GM19438 (cell line): Measurements from ENCODE around the gene DCAF5.
"Not testable (repeated sequence)": the region's sequence is repeated elsewhere in the genome, so short reads cannot be mapped to it uniquely, and the experiment has no call there.

Experiments
- ATAC-seq: cut with Tn5 transposase; IDR thresholded peaks from one replicate; pipeline ENCODE4 v1.9.1; 2021; ENCODE audit warnings: low read depth; ENCODE audit not compliant: unreplicated experiment

Gene DCAF5

DNA sequence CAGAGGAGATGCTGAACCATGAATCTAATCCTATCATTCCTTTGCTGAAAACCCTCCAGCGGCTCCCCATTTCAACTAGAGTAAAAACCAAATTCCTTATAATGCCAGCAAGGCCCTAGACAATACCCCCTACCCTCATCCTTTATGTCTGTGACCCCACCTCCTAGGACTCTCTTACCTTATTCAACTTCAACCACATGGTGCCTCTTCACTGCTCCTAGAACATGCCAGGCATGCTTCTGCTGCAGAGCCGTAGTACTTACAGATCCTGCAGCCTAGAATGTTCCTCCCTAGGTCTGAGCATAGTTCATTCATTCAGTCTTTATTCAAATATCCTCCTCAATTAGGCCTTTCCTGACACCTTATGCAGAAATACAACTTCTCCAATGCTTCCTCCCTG lies 54.9 kb downstream of the DCAF5 start:
- ATAC-seq = no peak

DNA sequence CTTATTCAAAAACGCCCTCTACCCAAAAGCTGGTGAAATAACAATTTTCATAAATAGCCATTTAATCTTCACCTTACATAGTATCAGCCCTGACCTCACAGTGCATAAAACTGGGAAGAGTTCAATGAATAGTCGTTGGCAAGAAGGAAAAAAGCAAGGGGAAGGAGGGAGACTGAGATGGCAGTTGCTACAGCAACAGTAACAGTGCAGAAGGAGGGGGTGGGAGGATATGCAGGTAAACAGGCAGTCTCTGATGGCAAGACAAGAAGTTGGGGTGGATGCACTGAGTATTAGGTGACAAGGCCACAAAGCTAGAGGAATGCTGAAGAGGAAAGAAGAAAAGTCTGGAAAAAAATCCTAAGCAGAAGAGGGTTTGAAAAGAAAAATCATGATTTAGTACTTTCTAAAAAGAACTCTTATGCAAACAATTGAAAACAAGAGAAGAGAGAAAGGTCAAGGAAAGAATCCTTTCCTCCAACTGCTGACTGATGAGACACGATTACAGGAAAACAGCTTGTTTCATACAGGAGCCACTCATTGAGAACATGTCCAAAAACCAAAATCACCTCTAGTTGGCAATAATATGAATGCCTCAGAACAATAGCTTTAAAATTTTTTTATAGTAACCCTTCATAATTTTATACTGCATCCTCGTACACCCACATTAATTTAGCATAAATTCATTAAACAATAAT lies 56.0 kb downstream of the DCAF5 start:
- ATAC-seq = no peak

DNA sequence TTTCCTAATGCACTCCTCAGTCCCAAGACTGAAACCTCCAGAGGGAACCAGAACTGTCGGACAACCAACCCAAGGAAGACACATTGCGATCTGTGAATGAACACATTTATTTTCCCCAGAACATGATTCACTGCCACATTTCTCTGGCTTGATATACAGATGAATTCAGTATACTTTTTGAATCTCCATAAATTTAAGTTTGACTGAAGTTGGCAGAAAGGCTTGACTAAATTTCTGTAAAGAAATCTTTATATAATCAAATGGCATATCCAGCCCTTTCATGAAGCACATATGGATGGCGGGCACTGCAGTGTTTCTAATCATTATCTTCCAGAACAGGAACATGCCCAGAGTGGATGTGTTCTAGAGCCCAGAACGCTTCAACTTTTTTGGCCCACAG lies 56.7 kb downstream of the DCAF5 start:
- no peak for ATAC-seq

DNA sequence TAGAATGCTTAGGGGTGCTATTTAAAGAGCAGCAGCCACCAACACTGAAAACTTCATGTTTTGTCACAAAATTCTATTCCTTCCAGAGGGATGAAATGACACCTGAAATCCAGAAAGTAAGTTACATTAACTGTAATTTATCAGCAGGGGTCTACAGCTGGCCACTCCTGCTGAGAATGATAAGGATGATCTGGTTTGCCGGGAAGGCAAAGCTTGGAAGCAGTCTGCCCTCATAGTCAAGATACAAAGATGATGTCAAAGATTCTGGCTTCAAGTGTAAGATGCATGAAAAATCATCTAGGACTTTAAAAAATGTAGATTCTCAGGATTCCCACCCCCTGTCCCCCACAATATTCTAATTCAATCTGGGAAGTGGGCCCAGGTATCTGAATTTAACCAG lies 58.4 kb downstream of the DCAF5 start:
- ATAC-seq = no peak

DNA sequence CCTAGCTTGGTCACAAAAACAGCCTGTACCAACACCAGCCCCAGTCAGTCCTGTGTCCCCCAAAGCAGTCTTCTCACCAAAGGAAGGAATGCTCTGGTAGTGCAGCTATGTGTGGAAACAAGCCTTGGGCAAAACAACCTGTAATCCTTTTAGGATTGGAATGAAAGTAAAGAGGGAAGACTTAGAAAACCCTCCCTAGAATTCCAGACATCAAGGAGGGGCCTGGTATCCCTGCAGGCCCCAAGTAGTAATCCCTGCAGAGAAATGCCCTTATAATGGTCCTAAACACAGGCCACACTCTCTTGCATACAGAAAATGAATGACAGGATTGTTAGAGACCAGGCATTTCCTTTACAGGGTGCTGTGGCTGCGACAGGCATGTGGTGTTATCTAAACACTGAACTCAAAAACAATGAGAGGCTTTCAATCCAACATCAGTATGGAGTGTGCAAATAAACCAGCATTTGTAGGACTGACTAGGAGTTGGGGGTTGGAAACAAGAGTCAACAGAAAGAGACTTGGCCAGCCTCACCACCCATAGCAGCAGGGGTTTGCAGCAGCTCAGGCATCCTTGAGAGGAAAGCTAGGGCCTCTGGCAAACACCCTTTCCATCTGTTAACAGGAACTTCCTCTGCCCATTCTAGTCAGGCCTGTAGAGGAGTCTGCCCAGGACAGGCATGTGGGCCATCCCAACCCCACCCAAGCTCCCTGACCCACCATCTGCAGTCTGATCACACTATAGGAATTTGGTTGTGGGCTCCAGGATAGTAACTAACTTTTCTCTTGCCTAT lies 59.1 kb downstream of the DCAF5 start:
- no peak for ATAC-seq

DNA sequence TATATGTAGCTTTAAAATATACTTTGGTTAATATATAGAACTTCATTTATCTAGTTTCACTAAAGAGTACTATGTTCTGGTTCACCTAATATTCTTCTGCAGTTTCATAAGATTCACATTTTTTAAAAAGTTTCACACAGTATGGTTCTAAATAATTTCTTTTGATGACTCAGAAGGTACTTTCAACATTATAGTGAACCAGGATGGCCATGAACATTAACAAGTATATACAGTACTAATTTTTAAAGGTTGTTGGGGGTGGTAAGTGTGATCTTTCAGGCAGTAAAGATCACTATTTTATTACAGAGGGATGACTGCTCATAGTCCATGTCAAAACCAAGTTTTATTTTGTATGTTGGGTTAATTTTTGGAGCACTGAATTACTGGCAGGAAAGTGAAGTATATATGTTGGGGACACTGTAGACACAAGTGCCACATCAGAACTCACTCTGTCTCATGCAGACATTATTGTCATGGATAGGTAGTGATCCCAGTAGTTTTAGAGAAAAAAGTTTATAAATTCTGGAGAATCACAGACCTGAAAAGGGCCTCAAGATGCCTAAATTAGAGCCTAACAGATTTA lies 60.0 kb downstream of the DCAF5 start:
- ATAC-seq = no peak

DNA sequence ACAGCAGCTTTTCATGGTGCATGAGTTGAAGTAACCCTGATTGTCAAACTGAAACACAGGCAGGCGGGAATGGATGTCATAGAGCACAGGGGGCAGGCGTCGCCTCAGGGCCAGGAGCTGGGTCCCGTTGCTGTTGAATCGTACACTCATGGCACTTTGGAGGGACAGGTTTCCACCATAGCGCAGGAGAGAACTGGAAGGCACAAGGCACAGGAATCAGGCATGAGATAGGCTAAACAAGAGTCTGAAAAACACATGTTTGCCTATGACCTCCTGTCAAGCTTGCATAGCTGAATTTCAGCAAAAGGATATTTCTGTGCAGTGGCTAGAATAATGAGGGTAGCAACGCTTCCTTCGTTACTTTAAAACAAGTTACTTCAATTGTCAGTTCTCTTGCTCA lies 61.2 kb downstream of the DCAF5 start:
- ATAC-seq = no peak

DNA sequence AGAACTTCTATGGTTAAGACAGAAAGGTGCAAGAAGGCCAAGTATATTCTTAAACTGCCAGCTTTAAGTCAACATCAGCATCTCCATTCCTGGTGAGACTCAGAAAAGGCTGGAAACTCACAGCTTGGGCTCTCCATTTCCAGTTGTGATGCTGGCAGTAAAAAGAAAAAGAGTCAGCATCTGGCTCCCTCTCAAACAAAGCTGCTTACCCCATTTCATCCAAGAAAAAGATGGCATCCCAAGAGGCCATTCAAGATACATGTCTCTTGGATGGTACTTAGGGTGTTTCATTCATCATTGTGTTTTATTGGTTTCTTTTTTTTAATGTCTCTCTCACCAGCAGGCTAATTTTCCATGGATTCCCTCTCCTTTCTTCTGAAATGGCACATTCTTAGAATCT lies 61.9 kb downstream of the DCAF5 start:
- ATAC-seq = no peak

DNA sequence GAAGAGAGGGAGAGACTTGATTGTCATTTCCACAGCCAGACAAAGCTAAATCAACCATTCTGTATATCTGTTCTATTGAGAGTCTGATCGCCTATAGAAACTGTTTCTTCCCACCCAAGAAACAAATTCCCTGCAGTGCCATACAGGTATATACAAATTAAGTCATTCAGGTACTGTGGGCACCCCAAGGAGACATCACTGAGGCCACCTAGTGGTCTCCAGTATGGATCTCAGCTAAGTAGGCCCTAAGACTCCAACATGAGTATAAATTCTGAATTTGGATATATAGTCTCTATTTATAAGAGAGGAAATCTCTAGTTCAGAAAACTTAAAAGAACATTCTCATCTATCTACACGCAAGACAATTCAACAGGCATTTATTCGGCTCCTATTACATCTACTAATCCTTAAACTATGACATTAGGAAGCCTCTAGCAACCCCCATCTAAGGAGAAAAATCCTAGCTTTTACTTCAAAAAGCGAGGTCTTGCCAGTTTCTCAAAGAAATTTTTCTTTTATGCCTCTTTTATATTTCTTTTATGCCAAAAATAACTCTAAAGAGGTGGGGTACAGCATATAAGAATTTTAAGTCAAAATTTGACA lies 62.6 kb downstream of the DCAF5 start:
- ATAC-seq = no peak

DNA sequence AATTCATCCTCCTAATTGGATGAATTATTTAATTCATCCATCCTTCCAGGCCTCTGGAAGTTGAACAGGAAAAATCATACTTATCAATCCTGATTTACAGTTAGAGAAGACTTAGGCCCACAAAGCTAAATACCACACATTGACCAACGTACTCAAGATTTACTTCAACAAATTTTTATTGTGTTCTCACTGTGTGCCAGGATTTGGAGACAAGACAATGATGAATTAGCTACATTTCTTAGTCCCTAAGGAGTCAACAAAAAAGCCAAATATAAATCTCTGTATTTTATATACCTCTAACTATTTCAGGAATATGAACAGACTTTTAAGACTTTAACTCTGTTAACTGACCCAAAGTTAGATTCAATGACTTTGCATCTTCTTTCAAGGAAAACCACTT lies 63.9 kb downstream of the DCAF5 start:
- no peak for ATAC-seq

DNA sequence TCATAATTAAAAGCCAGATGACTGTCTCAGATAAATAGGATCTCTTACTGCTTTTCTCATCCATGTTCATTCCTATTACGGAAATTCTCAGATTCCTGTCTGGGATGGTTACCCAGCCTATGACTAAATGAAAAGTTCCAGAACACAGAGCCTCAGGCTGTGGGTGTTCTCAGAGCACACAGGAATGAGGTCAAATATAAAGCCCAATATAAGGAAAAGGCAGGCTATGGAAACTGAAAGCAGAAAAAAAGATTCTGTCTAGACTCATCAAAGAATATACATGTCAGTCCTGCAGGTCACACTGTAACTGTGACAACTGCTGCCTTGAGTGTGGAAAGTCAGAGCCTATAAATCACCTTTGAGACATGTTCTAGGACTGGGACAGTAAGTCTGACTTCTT lies 64.3 kb downstream of the DCAF5 start:
- no peak for ATAC-seq

DNA sequence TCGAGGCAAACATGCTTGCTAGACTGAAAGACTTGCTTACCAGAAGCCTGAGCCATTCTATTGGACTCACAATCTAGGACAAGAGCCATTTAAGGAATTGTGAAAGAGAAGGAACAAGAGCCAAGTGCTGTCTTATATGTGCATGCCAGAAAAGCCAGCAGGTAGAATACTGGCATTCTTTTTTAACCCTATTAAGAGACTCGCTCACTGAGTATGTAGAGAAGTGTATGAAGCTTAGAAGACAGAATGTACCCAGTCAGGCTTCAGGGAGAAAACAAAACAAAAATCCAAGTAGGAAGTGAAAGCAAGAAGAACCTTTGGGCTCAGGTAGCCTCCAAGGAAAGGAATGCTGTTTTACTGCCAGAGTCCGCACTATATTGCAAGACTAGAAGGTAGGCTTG lies 65.9 kb downstream of the DCAF5 start:
- no peak for ATAC-seq

DNA sequence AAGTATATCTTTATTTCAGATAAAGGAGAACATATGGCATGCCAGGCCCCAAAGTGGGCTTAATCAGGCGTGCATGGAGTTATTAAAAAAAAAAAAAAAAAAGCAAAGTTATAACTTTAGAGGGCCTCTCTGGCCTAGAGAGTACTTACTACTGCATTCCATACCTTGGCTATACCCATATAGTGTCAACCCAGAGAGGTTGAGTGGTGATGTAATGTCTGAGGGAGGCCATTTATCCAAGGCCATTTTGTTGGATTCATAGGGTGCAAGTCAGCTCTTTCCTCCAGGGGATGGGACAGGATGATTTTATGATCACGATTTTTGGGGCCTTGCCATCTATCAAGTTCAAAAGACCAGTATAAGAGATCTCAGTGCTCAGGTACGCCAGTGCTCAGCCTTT lies 66.4 kb downstream of the DCAF5 start:
- no peak for ATAC-seq

DNA sequence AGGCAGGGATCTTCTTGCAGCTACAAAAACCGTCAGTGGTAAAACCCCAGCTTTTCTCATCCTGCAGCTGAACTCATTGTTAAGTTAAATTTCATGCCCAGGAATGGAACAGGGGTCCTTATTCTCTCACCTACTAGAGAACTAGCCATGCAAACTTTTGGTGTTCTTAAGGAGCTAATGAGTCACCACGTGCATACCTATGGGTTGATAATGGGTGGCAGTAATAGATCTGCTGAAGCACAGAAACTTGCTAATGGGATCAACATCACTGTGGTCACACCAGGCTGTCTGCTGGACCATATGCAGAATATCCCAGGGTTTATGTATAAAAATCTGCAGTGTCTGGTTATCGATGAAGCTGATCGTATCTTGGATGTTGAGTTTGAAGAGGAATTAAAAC lies 68.9 kb downstream of the DCAF5 start:
- ATAC-seq = no peak

DNA sequence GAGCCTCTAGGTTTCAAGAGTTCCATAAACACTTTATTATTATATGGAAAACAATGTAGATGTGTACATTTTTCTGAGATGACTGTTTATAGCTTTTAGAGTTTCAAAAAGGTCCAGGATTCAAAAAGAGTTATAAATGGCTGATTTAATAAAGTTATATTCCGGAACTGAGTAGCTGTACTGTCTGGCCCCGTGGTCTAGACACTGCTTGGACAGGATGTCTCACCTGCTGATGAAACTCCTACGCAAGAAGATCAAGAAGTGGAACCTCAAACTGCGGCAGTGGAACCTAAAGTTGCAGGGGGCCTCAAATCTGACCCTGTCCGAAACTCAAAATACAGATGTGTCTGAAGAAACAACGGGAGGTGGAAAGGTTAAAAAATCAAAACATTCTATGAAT lies 69.7 kb downstream of the DCAF5 start:
- no peak for ATAC-seq

DNA sequence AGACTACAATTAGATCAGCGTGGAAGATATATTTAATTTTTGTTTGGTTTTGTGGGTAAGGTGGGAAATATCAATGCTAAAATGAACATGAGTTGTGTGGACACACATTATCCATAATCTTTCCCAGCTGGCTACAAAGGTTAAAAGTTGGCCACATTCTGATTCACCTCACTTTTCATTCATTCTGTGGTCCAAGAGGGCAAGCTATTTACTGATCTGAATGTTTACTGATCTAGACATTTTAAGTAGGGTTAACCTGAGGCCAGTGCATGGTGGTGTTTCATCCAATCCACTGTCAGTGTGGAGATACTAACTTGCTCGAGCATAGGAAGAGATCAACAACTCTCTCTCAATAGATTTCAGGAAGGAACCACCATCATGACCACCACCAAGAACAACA lies 71.6 kb downstream of the DCAF5 start:
- no peak for ATAC-seq

DNA sequence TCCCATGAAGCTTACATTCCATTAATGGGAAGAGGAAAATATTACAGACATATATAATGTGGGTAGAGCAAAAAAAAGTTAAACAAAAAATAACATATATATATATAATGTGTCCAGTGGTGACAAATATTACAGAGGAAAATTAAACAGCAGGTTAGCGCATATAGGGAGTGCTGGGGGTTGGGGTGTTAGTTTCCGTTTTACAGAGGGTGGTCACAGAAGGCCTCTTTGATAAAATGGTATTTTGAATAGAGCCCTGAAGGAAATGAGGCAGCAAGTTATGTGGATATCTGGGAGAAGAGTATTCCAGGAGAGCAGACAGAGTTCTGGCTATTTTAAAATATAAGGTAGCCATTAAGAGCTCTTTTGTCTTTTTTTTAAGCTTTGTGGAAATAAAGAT lies 73.2 kb downstream of the DCAF5 start:
- no peak for ATAC-seq

DNA sequence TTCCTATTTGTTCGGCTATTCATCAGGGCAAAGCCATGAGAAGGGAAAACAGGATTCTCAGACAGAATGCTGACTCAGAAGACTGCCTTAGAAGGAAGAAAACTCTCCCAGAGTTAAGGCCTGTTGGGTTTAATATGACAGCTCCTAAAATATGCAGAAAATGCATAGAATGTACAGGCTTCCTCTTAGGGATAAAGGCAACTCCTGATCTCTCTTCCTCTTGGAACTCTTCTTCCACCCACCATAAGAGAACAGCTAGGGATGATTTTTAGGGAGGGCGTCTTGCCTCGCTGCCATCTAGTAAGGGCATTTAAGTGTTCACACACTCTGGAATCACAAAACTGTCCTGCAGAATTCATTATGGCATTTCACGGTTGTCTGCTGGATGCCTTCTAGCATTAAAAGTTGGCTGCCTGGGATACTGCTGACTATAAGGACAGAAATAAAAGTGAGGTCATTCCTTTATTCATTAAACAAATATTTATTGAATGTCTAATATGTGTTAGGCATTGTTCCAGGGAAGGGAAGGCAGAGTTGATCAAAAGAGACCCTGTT lies 73.7 kb downstream of the DCAF5 start:
- no peak for ATAC-seq

DNA sequence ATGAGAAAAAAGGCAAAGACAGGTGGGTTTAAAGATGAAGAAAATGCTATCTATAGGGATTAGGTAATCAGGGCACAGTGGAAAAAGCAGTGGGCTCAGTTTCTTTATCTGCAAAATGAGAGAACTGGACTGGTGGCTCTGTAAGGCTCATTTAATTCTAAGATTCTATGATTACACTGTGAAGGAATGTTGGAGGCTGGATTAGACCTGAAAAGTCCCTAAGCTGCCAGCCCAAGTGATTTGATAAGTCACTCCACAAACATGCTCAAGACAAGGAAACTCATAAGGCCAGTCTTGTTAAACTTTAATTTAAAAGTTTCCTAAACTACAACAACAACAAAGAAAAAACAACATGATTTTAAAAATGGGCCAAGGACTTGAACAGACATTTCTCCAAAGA lies 75.1 kb downstream of the DCAF5 start:
- ATAC-seq = no peak

DNA sequence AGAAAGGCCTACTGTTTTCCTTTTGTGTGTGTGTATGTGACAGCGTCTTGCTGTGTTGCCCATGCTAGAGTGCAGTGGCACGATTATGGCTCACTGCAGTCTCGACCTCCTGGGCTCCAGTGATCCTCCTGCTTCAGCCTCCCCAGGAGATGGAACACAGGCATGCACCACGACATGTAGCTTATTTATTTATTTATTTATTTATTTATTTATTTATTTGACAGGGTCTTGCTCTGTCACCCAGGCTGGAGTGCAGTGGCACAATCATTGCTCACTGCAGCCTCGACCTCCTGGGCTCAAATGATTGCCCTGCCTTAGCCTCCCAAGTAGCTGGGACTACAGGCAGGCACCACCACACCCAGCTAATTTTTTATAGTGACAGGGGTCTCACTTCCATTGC lies 75.7 kb downstream of the DCAF5 start:
- ATAC-seq = not testable (repeated sequence)

DNA sequence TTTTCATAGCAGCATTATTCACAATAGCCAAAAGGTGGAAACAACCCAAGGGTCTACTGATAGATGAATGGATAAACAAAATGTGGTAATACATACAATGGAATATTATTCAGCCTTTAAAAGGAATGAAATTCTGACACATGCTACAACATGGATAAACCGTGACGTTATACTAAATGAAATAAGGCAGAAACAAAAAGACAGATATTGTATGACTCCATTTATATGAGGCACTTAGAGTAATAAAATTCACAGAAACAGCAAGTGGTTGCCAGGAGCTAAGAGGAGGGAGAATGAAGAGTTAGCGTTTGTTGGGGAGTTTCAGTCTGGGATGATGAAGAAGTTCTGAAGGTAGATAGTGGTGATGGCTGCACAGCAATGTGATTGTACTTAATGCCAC lies 76.6 kb downstream of the DCAF5 start:
- ATAC-seq = no peak
